ENCODE measurements around the gene SPA17. TPM values are rescaled to one million over a fixed set of nuclear protein-coding genes. Genes with fewer than 3 reads are reported as not detected.

SPA17 gene
- 1 to 10 TPM in 4 of 5 experiments, under 1 TPM in 1; 1.00 to 1.1 (median 1.0) TPM for total RNA-seq
- 1 to 10 TPM; 1.7 to 2.3 TPM for polyA plus RNA-seq
- total RNA-seq, result 1.3 reads per million, percentile 2 among the genes with 10 or more reads in this experiment

GRCh38 chr11:124673333-124674167 lies at the start of gene SPA17, which contains the start of gene SIAE:
Gene SPA17, plus strand, starts transcription at chr11:124673904. Its CDS starts 1,361 bp downstream, at chr11:124675265.
Gene SIAE, minus strand, starts transcription at chr11:124673739. Its CDS starts 31 bp downstream, at chr11:124673708.
- H3K27me3 ChIP-seq (ENCODE audit: control insufficient read depth in 2 of 2, insufficient read depth in 2 of 2, low read length in 2 of 2), result no peaks in the 10 kb centered on the region
- ChIA-PET CTCF (interaction anchor here (0.8 to 3.4 kb wide), 6 partner anchors 73 to 124 kb away, joined by 3 to 12 read pairs (median 4); no protein-coding TSS in a partner anchor), POLR2A (interaction anchor here (0.5 to 7.4 kb wide), 12 partner anchors 9 to 439 kb away, joined by 3 to 112 read pairs (median 6); partner anchors contain the start of genes MSANTD2, TBRG1, TMEM218 and VSIG2)
- Mint-ChIP-seq H3K27me3 (peaks cover 0 to 4% (median 0%) of the 10 kb centered on the region in 5 donors), H3K27ac (peak within 1 kb of the TSS in 7 of 9 donors; percentile 94 to 100 (median 98)), H3K4me1 (peaks cover 22 to 39% (median 31%) of the 10 kb centered on the region in 7 donors), H3K4me3 (peak within 1 kb of the TSS in 9 of 10 donors; percentile 82 to 94 (median 91)), H3K9me3 (peaks cover 0 to 5% (median 0%) of the 10 kb centered on the region in 11 donors), H3K36me3 (peaks cover 0 to 4% (median 0%) of the 10 kb centered on the region in 5 donors)
- H3K4me1 ChIP-seq (ENCODE audit: control insufficient read depth in 2 of 2, insufficient read depth in 2 of 2, low read length in 2 of 2), result peaks cover 14 to 40% of the 10 kb centered on the region in 2 donors
- intact Hi-C loops (cut with micrococcal nuclease), result loop anchor here (1.0 to 5.0 kb wide), 16 partner anchors 45 to 1214 kb away; partner anchors contain the start of genes HYLS1 (in 2 of the 2), MSANTD2 (in 2 of the 2), TBRG1 (in 2 of the 2) and TMEM218 (in 2 of the 2)
- peaks cover 0 to 4% (median 0%) of the 10 kb centered on the region in 3 experiments for H3K36me3 ChIP-seq (ENCODE audit: control insufficient read depth in 2 of 3, insufficient read depth in 3 of 3, low read length in 3 of 3)
- DNase-seq (peak; percentile 63 to 92 (median 87)), ATAC-seq (peak; percentile 91)
- H3K4me3 ChIP-seq (ENCODE audit: low read length), result peak within 1 kb of the TSS; percentile 76
- peak within 1 kb of the TSS; percentile 91 for H3K27ac ChIP-seq (ENCODE audit: low read depth, low read length)
- no peaks in the 10 kb centered on the region for H3K9me3 ChIP-seq (ENCODE audit: control insufficient read depth in 2 of 3, low read length in 3 of 3)

DNA sequence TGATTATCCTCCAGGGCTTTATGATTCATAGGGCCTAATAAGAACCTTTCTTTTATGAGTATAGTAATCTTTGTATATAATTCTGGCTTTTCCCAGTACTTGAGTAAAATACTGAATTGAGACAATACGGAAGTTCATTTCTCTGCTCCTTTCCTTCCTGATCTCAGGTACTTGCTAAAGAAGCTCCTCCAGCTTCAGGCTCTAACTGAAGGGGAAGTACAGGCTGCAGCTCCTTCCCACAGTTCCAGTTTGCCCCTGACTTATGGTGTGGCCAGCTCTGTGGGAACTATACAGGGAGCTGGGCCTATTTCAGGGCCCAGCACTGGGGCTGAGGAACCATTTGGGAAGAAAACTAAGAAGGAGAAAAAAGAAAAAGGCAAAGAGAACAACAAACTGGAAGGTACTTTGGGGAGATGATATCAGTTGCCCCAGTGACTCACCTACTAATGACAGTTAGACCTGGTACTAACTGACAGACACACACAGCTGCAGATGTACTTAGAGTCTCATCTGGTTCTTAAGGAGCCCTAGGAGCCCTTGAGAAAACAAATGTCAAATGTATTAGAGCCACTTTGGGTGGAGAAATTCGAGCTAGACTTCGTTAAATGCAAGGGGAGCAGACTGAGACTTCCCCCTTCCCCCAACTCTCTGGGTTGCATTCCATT lies 48.1 kb upstream of the SPA17 start:
- ChIA-PET POLR2A (no interaction called here), CTCF (interaction anchor here (1.2 kb wide), 1 partner anchor 18 kb away, joined by 3 read pairs; no protein-coding TSS in a partner anchor)
- peaks cover 12 to 50% (median 21%) of the 10 kb centered on the region in 3 experiments for H3K36me3 ChIP-seq (ENCODE audit: control insufficient read depth in 2 of 3, insufficient read depth in 3 of 3, low read length in 3 of 3)
- no peak overlapping the region for H3K27ac ChIP-seq (ENCODE audit: low read depth, low read length)
- H3K9me3 ChIP-seq (ENCODE audit: control insufficient read depth in 2 of 3, low read length in 3 of 3), result no peaks in the 10 kb centered on the region
- H3K4me1 Mint-ChIP-seq, result peaks cover 21 to 57% (median 46%) of the 10 kb centered on the region in 7 donors
- intact Hi-C loops (cut with micrococcal nuclease), result loop anchor here in 1 of 2 donors (10.0 kb wide), 1 partner anchor 1589 kb away; the partner anchor contains the start of genes FAM118B and RPUSD4
- peaks cover 7 to 12% of the 10 kb centered on the region in 2 donors for H3K4me1 ChIP-seq (ENCODE audit: control insufficient read depth in 2 of 2, insufficient read depth in 2 of 2, low read length in 2 of 2)
- H3K27me3 Mint-ChIP-seq, result peaks cover 0 to 5% (median 0%) of the 10 kb centered on the region in 5 donors
- peaks cover 15 to 33% (median 25%) of the 10 kb centered on the region in 5 donors for H3K36me3 Mint-ChIP-seq
- ATAC-seq (no peak), DNase-seq (no peak)
- no peaks in the 10 kb centered on the region for H3K27me3 ChIP-seq (ENCODE audit: control insufficient read depth in 2 of 2, insufficient read depth in 2 of 2, low read length in 2 of 2)
- H3K4me3 Mint-ChIP-seq, result peak overlapping the region in 4 of 10 donors; percentile 23 to 100 (median 72)
- peak overlapping the region in 4 of 9 donors; percentile 36 to 65 (median 43) for H3K27ac Mint-ChIP-seq
- H3K4me3 ChIP-seq (ENCODE audit: low read length), result no peak overlapping the region
- H3K9me3 Mint-ChIP-seq, result no peaks in the 10 kb centered on the region

- no peak overlapping the region for H3K4me3 ChIP-seq (ENCODE audit: low read length)
- no peak overlapping the region for H3K27ac ChIP-seq (ENCODE audit: low read depth, low read length)
- peaks cover 7 to 12% of the 10 kb centered on the region in 2 donors for H3K4me1 ChIP-seq (ENCODE audit: control insufficient read depth in 2 of 2, insufficient read depth in 2 of 2, low read length in 2 of 2)
- ChIA-PET CTCF (interaction anchor here (0.7 to 1.2 kb wide), 2 partner anchors 204 to 211 kb away, joined by 3 read pairs; no protein-coding TSS in a partner anchor), POLR2A (interaction anchor here (0.7 kb wide), 1 partner anchor 20 kb away, joined by 3 read pairs; no protein-coding TSS in a partner anchor)
- no peaks in the 10 kb centered on the region for H3K27me3 ChIP-seq (ENCODE audit: control insufficient read depth in 2 of 2, insufficient read depth in 2 of 2, low read length in 2 of 2)
- ATAC-seq, result no peak
- Mint-ChIP-seq H3K36me3 (peaks cover 16 to 46% (median 30%) of the 10 kb centered on the region in 5 donors), H3K27me3 (no peaks in the 10 kb centered on the region), H3K27ac (peak overlapping the region in 3 of 9 donors; percentile 7 to 48 (median 16)), H3K4me3 (no peak overlapping the region), H3K9me3 (no peaks in the 10 kb centered on the region), H3K4me1 (peaks cover 21 to 47% (median 39%) of the 10 kb centered on the region in 7 donors)
- no peaks in the 10 kb centered on the region for H3K9me3 ChIP-seq (ENCODE audit: control insufficient read depth in 2 of 3, low read length in 3 of 3)
- intact Hi-C loops (cut with micrococcal nuclease), result loop anchor here in 1 of 2 donors (10.0 kb wide), 1 partner anchor 1587 kb away; the partner anchor contains the start of genes FAM118B and RPUSD4
- peaks cover 12 to 67% (median 30%) of the 10 kb centered on the region in 3 experiments for H3K36me3 ChIP-seq (ENCODE audit: control insufficient read depth in 2 of 3, insufficient read depth in 3 of 3, low read length in 3 of 3)
- DNase-seq, result no peak
These were observed 46.2 kb upstream of the SPA17 start for GRCh38 chr11:124627546-124627945.

- ChIA-PET CTCF (no interaction called here), POLR2A (interaction anchor here (3.3 kb wide), 1 partner anchor 8 kb away, joined by 15 read pairs; the partner anchor contains the start of gene TBRG1)
- Mint-ChIP-seq H3K4me3 (no peak overlapping the region), H3K9me3 (no peaks in the 10 kb centered on the region), H3K27ac (peak overlapping the region in 1 of 9 donors; percentile 29), H3K36me3 (peaks cover 16 to 54% (median 31%) of the 10 kb centered on the region in 5 donors), H3K27me3 (no peaks in the 10 kb centered on the region), H3K4me1 (peaks cover 10 to 26% (median 26%) of the 10 kb centered on the region in 7 donors)
- DNase-seq (no peak), ATAC-seq (no peak)
- Histone ChIP-seq H3K36me3 (ENCODE audit: control insufficient read depth in 2 of 3, insufficient read depth in 3 of 3, low read length in 3 of 3) (peaks cover 17 to 80% (median 30%) of the 10 kb centered on the region in 3 experiments), H3K27me3 (ENCODE audit: control insufficient read depth in 2 of 2, insufficient read depth in 2 of 2, low read length in 2 of 2) (no peaks in the 10 kb centered on the region), H3K9me3 (ENCODE audit: control insufficient read depth in 2 of 3, low read length in 3 of 3) (no peaks in the 10 kb centered on the region), H3K4me3 (ENCODE audit: low read length) (no peak overlapping the region), H3K27ac (ENCODE audit: low read depth, low read length) (no peak overlapping the region), H3K4me1 (ENCODE audit: control insufficient read depth in 2 of 2, insufficient read depth in 2 of 2, low read length in 2 of 2) (no peaks in the 10 kb centered on the region)
- intact Hi-C loops (cut with micrococcal nuclease), result loop anchor here in 1 of 2 donors (10.0 kb wide), 1 partner anchor 1585 kb away; the partner anchor contains the start of genes FAM118B and RPUSD4
These were observed 43.7 kb upstream of the SPA17 start for GRCh38 chr11:124629961-124630360.

DNA sequence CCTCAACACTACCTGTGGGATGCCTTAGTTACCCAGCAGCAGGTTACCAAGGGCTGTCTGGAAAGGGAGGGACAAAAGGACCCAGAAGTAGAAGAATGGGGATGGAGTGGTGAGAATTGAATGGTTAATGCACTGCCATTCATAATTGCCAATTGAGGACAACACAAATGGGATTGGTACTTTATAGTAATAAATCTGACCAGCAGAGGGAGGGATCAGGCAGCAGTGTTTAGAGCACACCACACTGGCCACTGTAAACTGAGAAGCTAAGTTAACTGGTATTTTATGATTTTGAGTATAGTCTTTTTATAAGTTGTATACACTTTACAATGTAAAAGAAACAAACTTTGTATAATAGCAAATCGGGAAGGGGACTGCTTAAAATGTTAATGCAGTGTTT lies 40.3 kb upstream of the SPA17 start:
- H3K36me3 Mint-ChIP-seq, result peaks cover 6 to 45% (median 20%) of the 10 kb centered on the region in 5 donors
- peak overlapping the region in 1 of 9 donors; percentile 70 for H3K27ac Mint-ChIP-seq
- Histone ChIP-seq H3K9me3 (ENCODE audit: control insufficient read depth in 2 of 3, low read length in 3 of 3) (no peaks in the 10 kb centered on the region), H3K36me3 (ENCODE audit: control insufficient read depth in 2 of 3, insufficient read depth in 3 of 3, low read length in 3 of 3) (peaks cover 10 to 81% (median 11%) of the 10 kb centered on the region in 3 experiments), H3K4me1 (ENCODE audit: control insufficient read depth in 2 of 2, insufficient read depth in 2 of 2, low read length in 2 of 2) (no peaks in the 10 kb centered on the region), H3K27ac (ENCODE audit: low read depth, low read length) (no peak overlapping the region), H3K4me3 (ENCODE audit: low read length) (no peak overlapping the region), H3K27me3 (ENCODE audit: control insufficient read depth in 2 of 2, insufficient read depth in 2 of 2, low read length in 2 of 2) (no peaks in the 10 kb centered on the region)
- peak; percentile 41 for ATAC-seq
- ChIA-PET CTCF (no interaction called here), POLR2A (interaction anchor here (3.3 kb wide), 1 partner anchor 11 kb away, joined by 15 read pairs; the partner anchor contains the start of gene TBRG1)
- DNase-seq, result no peak
- H3K4me3 Mint-ChIP-seq, result no peak overlapping the region
- intact Hi-C loops (cut with micrococcal nuclease), result no loop called here
- peaks cover 0 to 6% (median 3%) of the 10 kb centered on the region in 7 donors for H3K4me1 Mint-ChIP-seq
- H3K27me3 Mint-ChIP-seq, result no peaks in the 10 kb centered on the region
- H3K9me3 Mint-ChIP-seq, result no peaks in the 10 kb centered on the region

All from naive thymus-derived CD4-positive, alpha-beta T cell (primary cell).